ENCODE data around the gene STMP1. TPM values are rescaled to one million over a fixed set of nuclear protein-coding genes. Genes with fewer than 3 reads are reported as not detected.

The STMP1 gene
- total RNA-seq, 1 experiment from 2014 or later: 38.4 TPM

GRCh38 chr7:135715673-135716072 is 53.4 kb downstream of the STMP1 start:
- Histone ChIP-seq H3K56ac (ENCODE audit: insufficient read length, low read depth, low read length) (no peak overlapping the region), H3K23ac (ENCODE audit: insufficient read length, low read depth, low read length) (no peak overlapping the region), H2AFZ (ENCODE audit: low read length) (no peak overlapping the region), H3K79me2 (ENCODE audit: insufficient read depth, low read length) (no peaks in the 10 kb centered on the region), H4K91ac (ENCODE audit: insufficient read length, low read depth, low read length) (no peak overlapping the region), H3T11ph (ENCODE audit: low read length) (no peak overlapping the region), H3K23me2 (ENCODE audit: insufficient read length, low read depth, low read length, poor library complexity, severe bottlenecking) (no peaks in the 10 kb centered on the region), H3K14ac (ENCODE audit: insufficient read depth, low read length) (no peak overlapping the region), H3K9ac (ENCODE audit: extremely low read depth, insufficient read length, low read length) (no peak overlapping the region), H2AK5ac (ENCODE audit: insufficient read length, low read length) (no peak overlapping the region), H3K4me1 (ENCODE audit: insufficient read depth, low read length) (no peaks in the 10 kb centered on the region; the same call in 1 of the 2 replicates), H3K27ac (ENCODE audit: insufficient read length, low read depth, low read length) (no peak overlapping the region), H3K79me1 (ENCODE audit: insufficient read depth, low read depth, low read length, poor library complexity, severe bottlenecking) (no peaks in the 10 kb centered on the region), H3K18ac (ENCODE audit: insufficient read length, low read depth, low read length) (no peak overlapping the region), H4K5ac (ENCODE audit: insufficient read length, low read depth, low read length) (no peak overlapping the region), H2BK20ac (ENCODE audit: low read depth, low read length, poor library complexity, severe bottlenecking) (no peak overlapping the region), H4K20me1 (ENCODE audit: control insufficient read depth, insufficient read depth, insufficient read length) (no peaks in the 10 kb centered on the region), H4K8ac (replicated peaks; ENCODE audit: insufficient read length, low read depth, low read length) (no peak overlapping the region), H2BK5ac (ENCODE audit: insufficient read length, low read length) (no peak overlapping the region), H3K9me3 (ENCODE audit: control insufficient read depth, low read depth, low read length) (no peaks in the 10 kb centered on the region), H2BK12ac (ENCODE audit: insufficient read length, low read depth, low read length) (no peak overlapping the region), H2BK15ac (ENCODE audit: low read depth, low read length) (no peak overlapping the region), H3K4ac (ENCODE audit: low read depth, low read length) (no peak overlapping the region), H3K4me2 (ENCODE audit: insufficient read depth, insufficient read length, low read length) (no peak overlapping the region), H3K27me3 (ENCODE audit: insufficient read depth, low read length) (no peaks in the 10 kb centered on the region), H2BK120ac (ENCODE audit: low read depth, low read length, poor library complexity, severe bottlenecking) (no peak overlapping the region)
- no peak for DNase-seq
- Mint-ChIP-seq H3K36me3 (ENCODE audit: insufficient read depth in 1 of 3, low read depth in 3 of 3) (no peaks in the 10 kb centered on the region), H3K27ac (no peak overlapping the region), H3K4me1 (peaks cover 10 to 17% of the 10 kb centered on the region in 2 experiments), H3K4me3 (no peak overlapping the region), H3K27me3 (ENCODE audit: low read depth) (no peaks in the 10 kb centered on the region; the same call in 1 of the 2 replicates), H3K9me3 (no peaks in the 10 kb centered on the region)
- TF ChIP-seq CTCF (conservative IDR thresholded peaks at IDR 0.05): no peak
- no CpG with 5 or more reads among the region's 1 CpG for WGBS (ENCODE audit: extremely low coverage, insufficient read length, low lambda C conversion rate)

Measured in H9 (cell line).